ENCODE results near the gene COPS9.

The COPS9 gene

GRCh38 chr2:240121190-240121589, 14.9 kb downstream of the COPS9 start:
- H3K4me3 ChIP-seq (ENCODE audit: low read length), result no peak overlapping the region
- peaks cover 2% of the 10 kb centered on the region for H3K27me3 ChIP-seq (ENCODE audit: control insufficient read depth, insufficient read depth, low read length)
- H3K9ac ChIP-seq (ENCODE audit: low read depth, low read length), result no peak overlapping the region
- H3K4me1 ChIP-seq (ENCODE audit: control insufficient read depth, insufficient read depth, low read length), result no peaks in the 10 kb centered on the region
- H3K4me2 ChIP-seq (ENCODE audit: low read length), result no peak overlapping the region
- no peaks in the 10 kb centered on the region for H3K9me3 ChIP-seq (replicated peaks; ENCODE audit: low read length)
- H3K36me3 ChIP-seq (ENCODE audit: insufficient read depth, low read length), result peaks cover 4% of the 10 kb centered on the region

- H3K27me3 ChIP-seq (ENCODE audit: control insufficient read depth, insufficient read depth, low read length), result peaks cover 30% of the 10 kb centered on the region
- no peaks in the 10 kb centered on the region for H3K36me3 ChIP-seq (ENCODE audit: insufficient read depth, low read length)
- H3K4me3 ChIP-seq (ENCODE audit: low read length), result no peak overlapping the region
- no peak overlapping the region for H3K9ac ChIP-seq (ENCODE audit: low read depth, low read length)
- no peaks in the 10 kb centered on the region for H3K9me3 ChIP-seq (replicated peaks; ENCODE audit: low read length)
- no peak overlapping the region for H3K4me2 ChIP-seq (ENCODE audit: low read length)
- no peaks in the 10 kb centered on the region for H3K4me1 ChIP-seq (ENCODE audit: control insufficient read depth, insufficient read depth, low read length)
Measured at GRCh38 chr2:240114233-240114632, 21.9 kb downstream of the COPS9 start.

GRCh38 chr2:240112914-240113690, 23.0 kb downstream of the COPS9 start:
- H3K4me2 ChIP-seq (ENCODE audit: low read length), result no peak overlapping the region
- H3K27me3 ChIP-seq (ENCODE audit: control insufficient read depth, insufficient read depth, low read length), result peaks cover 30% of the 10 kb centered on the region
- H3K36me3 ChIP-seq (ENCODE audit: insufficient read depth, low read length), result no peaks in the 10 kb centered on the region

GRCh38 chr2:240111253-240111652, 24.9 kb downstream of the COPS9 start:
- Histone ChIP-seq H3K4me2 (ENCODE audit: low read length) (no peak overlapping the region), H3K9me3 (replicated peaks; ENCODE audit: low read length) (no peaks in the 10 kb centered on the region), H3K27me3 (ENCODE audit: control insufficient read depth, insufficient read depth, low read length) (peaks cover 31% of the 10 kb centered on the region), H3K4me3 (ENCODE audit: low read length) (no peak overlapping the region), H3K4me1 (ENCODE audit: control insufficient read depth, insufficient read depth, low read length) (no peaks in the 10 kb centered on the region), H3K9ac (ENCODE audit: low read depth, low read length) (no peak overlapping the region), H3K36me3 (ENCODE audit: insufficient read depth, low read length) (no peaks in the 10 kb centered on the region)

More at GRCh38 chr2:240112914-240113690, 23.0 kb downstream of the COPS9 start:
- Histone ChIP-seq H3K4me3 (ENCODE audit: low read length) (no peak overlapping the region), H3K4me1 (ENCODE audit: control insufficient read depth, insufficient read depth, low read length) (no peaks in the 10 kb centered on the region), H3K9me3 (replicated peaks; ENCODE audit: low read length) (no peaks in the 10 kb centered on the region), H3K9ac (ENCODE audit: low read depth, low read length) (no peak overlapping the region)

- Histone ChIP-seq H3K36me3 (ENCODE audit: insufficient read depth, low read length) (no peaks in the 10 kb centered on the region), H3K4me3 (ENCODE audit: low read length) (no peak overlapping the region), H3K4me2 (ENCODE audit: low read length) (no peak overlapping the region), H3K9me3 (replicated peaks; ENCODE audit: low read length) (no peaks in the 10 kb centered on the region), H3K27me3 (ENCODE audit: control insufficient read depth, insufficient read depth, low read length) (peaks cover 26% of the 10 kb centered on the region), H3K9ac (ENCODE audit: low read depth, low read length) (no peak overlapping the region), H3K4me1 (ENCODE audit: control insufficient read depth, insufficient read depth, low read length) (no peaks in the 10 kb centered on the region)
Measured at GRCh38 chr2:240109386-240109785, 26.7 kb downstream of the COPS9 start.

GRCh38 chr2:240107477-240107796, 28.7 kb downstream of the COPS9 start:
- H3K27me3 ChIP-seq (ENCODE audit: control insufficient read depth, insufficient read depth, low read length), result peaks cover 14% of the 10 kb centered on the region
- no peak overlapping the region for H3K4me3 ChIP-seq (ENCODE audit: low read length)
- H3K9me3 ChIP-seq (replicated peaks; ENCODE audit: low read length), result no peaks in the 10 kb centered on the region

GRCh38 chr2:240106765-240107476, 29.2 kb downstream of the COPS9 start:
- H3K27me3 ChIP-seq (ENCODE audit: control insufficient read depth, insufficient read depth, low read length), result peaks cover 12% of the 10 kb centered on the region
- H3K4me3 ChIP-seq (ENCODE audit: low read length), result no peak overlapping the region
- no peaks in the 10 kb centered on the region for H3K36me3 ChIP-seq (ENCODE audit: insufficient read depth, low read length)
- no peaks in the 10 kb centered on the region for H3K4me1 ChIP-seq (ENCODE audit: control insufficient read depth, insufficient read depth, low read length)
- no peak overlapping the region for H3K9ac ChIP-seq (ENCODE audit: low read depth, low read length)
- no peaks in the 10 kb centered on the region for H3K9me3 ChIP-seq (replicated peaks; ENCODE audit: low read length)
- H3K4me2 ChIP-seq (ENCODE audit: low read length), result no peak overlapping the region

More at GRCh38 chr2:240107477-240107796, 28.7 kb downstream of the COPS9 start:
- Histone ChIP-seq H3K4me2 (ENCODE audit: low read length) (no peak overlapping the region), H3K4me1 (ENCODE audit: control insufficient read depth, insufficient read depth, low read length) (no peaks in the 10 kb centered on the region), H3K36me3 (ENCODE audit: insufficient read depth, low read length) (no peaks in the 10 kb centered on the region), H3K9ac (ENCODE audit: low read depth, low read length) (no peak overlapping the region)

- no peak overlapping the region for H3K9ac ChIP-seq (ENCODE audit: low read depth, low read length)
- no peaks in the 10 kb centered on the region for H3K4me1 ChIP-seq (ENCODE audit: control insufficient read depth, insufficient read depth, low read length)
- no peaks in the 10 kb centered on the region for H3K36me3 ChIP-seq (ENCODE audit: insufficient read depth, low read length)
- no peaks in the 10 kb centered on the region for H3K9me3 ChIP-seq (replicated peaks; ENCODE audit: low read length)
- no peak overlapping the region for H3K4me3 ChIP-seq (ENCODE audit: low read length)
- H3K4me2 ChIP-seq (ENCODE audit: low read length), result no peak overlapping the region
- H3K27me3 ChIP-seq (ENCODE audit: control insufficient read depth, insufficient read depth, low read length), result peaks cover 12% of the 10 kb centered on the region
Measured at GRCh38 chr2:240105982-240106381, 30.1 kb downstream of the COPS9 start.

- Histone ChIP-seq H3K4me1 (ENCODE audit: control insufficient read depth, insufficient read depth, low read length) (no peaks in the 10 kb centered on the region), H3K9ac (ENCODE audit: low read depth, low read length) (no peak overlapping the region), H3K4me2 (ENCODE audit: low read length) (no peak overlapping the region), H3K36me3 (ENCODE audit: insufficient read depth, low read length) (no peaks in the 10 kb centered on the region), H3K9me3 (replicated peaks; ENCODE audit: low read length) (no peaks in the 10 kb centered on the region), H3K27me3 (ENCODE audit: control insufficient read depth, insufficient read depth, low read length) (peaks cover 29% of the 10 kb centered on the region), H3K4me3 (ENCODE audit: low read length) (no peak overlapping the region)
Measured at GRCh38 chr2:240103136-240103535, 33.0 kb downstream of the COPS9 start.

- no peaks in the 10 kb centered on the region for H3K9me3 ChIP-seq (replicated peaks; ENCODE audit: low read length)
- H3K27me3 ChIP-seq (ENCODE audit: control insufficient read depth, insufficient read depth, low read length), result peaks cover 70% of the 10 kb centered on the region
- no peak overlapping the region for H3K4me2 ChIP-seq (ENCODE audit: low read length)
Measured at GRCh38 chr2:240098349-240098748, 37.8 kb downstream of the COPS9 start.

GRCh38 chr2:240095556-240096523, 40.3 kb downstream of the COPS9 start:
- Histone ChIP-seq H3K36me3 (ENCODE audit: insufficient read depth, low read length) (no peaks in the 10 kb centered on the region), H3K27me3 (ENCODE audit: control insufficient read depth, insufficient read depth, low read length) (peaks cover 62% of the 10 kb centered on the region), H3K4me3 (ENCODE audit: low read length) (no peak overlapping the region), H3K9ac (ENCODE audit: low read depth, low read length) (no peak overlapping the region), H3K4me2 (ENCODE audit: low read length) (no peak overlapping the region), H3K9me3 (replicated peaks; ENCODE audit: low read length) (no peaks in the 10 kb centered on the region), H3K4me1 (ENCODE audit: control insufficient read depth, insufficient read depth, low read length) (no peaks in the 10 kb centered on the region)

More at GRCh38 chr2:240098349-240098748, 37.8 kb downstream of the COPS9 start:
- Histone ChIP-seq H3K9ac (ENCODE audit: low read depth, low read length) (no peak overlapping the region), H3K4me3 (ENCODE audit: low read length) (no peak overlapping the region), H3K4me1 (ENCODE audit: control insufficient read depth, insufficient read depth, low read length) (no peaks in the 10 kb centered on the region), H3K36me3 (ENCODE audit: insufficient read depth, low read length) (no peaks in the 10 kb centered on the region)
